HCT116 (cell line): Measurements from ENCODE around the gene GNB5. TPM values are rescaled to one million over a fixed set of nuclear protein-coding genes. Genes with fewer than 3 reads are reported as not detected.

ENCODE experiments used
- ATAC-seq: fragments of 200-7000 bp; cut with Tn5 transposase; 2 replicates; pipeline ENCODE4 v1.9.1; 2020; ENCODE audit warnings: mild to moderate bottlenecking, moderate library complexity
- BruUV-seq: library from RNA; stranded (reverse); fragments of 400-500 nt; replicated peaks from 2 replicates; lab custom pipeline; 2021; lab: Mats Ljungman, UMichigan
- CTCF ChIA-PET: fragments of 300-600 bp; sonication (Branson Sonifier 250); formaldehyde crosslinking; loops from one replicate; lab custom pipeline; 2021; ENCODE audit warnings: antibody characterized with exemption; lab: Charles Lee
- POLR2A ChIA-PET: fragments of 300-600, 350-600 bp; sonication (Branson Sonifier 250); formaldehyde crosslinking; loops from one replicate; lab custom pipeline; 2021; ENCODE audit warnings: antibody characterized with exemption; lab: Charles Lee
- RAD21 ChIA-PET, 2 experiments: fragments of 300-600 bp; sonication (Branson Sonifier 250); formaldehyde crosslinking; loops; one replicate each; lab custom pipeline; 2023; ENCODE audit warnings: low total read pairs in 2 of 2; ENCODE audit not compliant: uncharacterized antibody in 2 of 2, unreplicated experiment in 2 of 2, low non-redundant PET in 1 of 2; lab: Charles Lee
- DNase-seq: peaks from one replicate; pipeline ENCODE4 v3.0.0-alpha.2; 2010; ENCODE audit warnings: low read depth, low spot score
- H2AFZ ChIP-seq: fragments of 200-600 bp; shearing (Covaris generic), sonication (generic); 2 replicates; pipeline ENCODE4 v1.6.1; 2017; ENCODE audit warnings: low read depth, mixed run types, mixed read lengths, antibody characterized with exemption, low read length; ENCODE audit not compliant: poor library complexity, severe bottlenecking
- H3K27ac ChIP-seq: 2 replicates; pipeline ENCODE4 v1.5.1; 2012; ENCODE audit warnings: low read depth, low read length
- H3K27me3 ChIP-seq: fragments of 200-600 bp; sonication (generic); 2 replicates; pipeline ENCODE4 v1.6.1; 2016; ENCODE audit warnings: mixed run types, low read length, mixed read lengths; ENCODE audit not compliant: insufficient read depth
- H3K36me3 ChIP-seq, 2 experiments: fragments of 200-500 bp in 1 of 2; fragments of 200-600 bp in 1 of 2; sonication (Bioruptor generic) in 1 of 2; sonication (generic) in 1 of 2; 2 replicates each; pipeline versions ENCODE4 v1.5.1 to v1.6.1; 2014 to 2016; ENCODE audit warnings: low read length in 2 of 2, inconsistent platforms in 1 of 2, mixed read lengths in 1 of 2, mixed run types in 1 of 2; ENCODE audit not compliant: insufficient read depth in 2 of 2, control insufficient read depth in 1 of 2
- H3K4me1 ChIP-seq, 2 experiments: fragments of 200-600 bp in 1 of 2; sonication (generic) in 1 of 2; 2 replicates each; pipeline versions ENCODE4 v1.5.1 to v1.6.1; 2012 to 2017; ENCODE audit warnings: low read length in 2 of 2, inconsistent platforms in 1 of 2, mild to moderate bottlenecking in 1 of 2, mixed read lengths in 1 of 2, mixed run types in 1 of 2, moderate library complexity in 1 of 2; ENCODE audit not compliant: insufficient read depth in 2 of 2, control insufficient read depth in 1 of 2
- H3K4me2 ChIP-seq: fragments of 200-600 bp; sonication (generic); 2 replicates; pipeline ENCODE4 v1.6.1; 2017; ENCODE audit warnings: mixed run types, low read length, mixed read lengths
- H3K4me3 ChIP-seq, 2 experiments: fragments of 200-600 bp in 1 of 2; sonication (generic) in 1 of 2; replicated peaks in 1 of 2; 2 replicates each; pipeline ENCODE4 v1.5.1; 2011 to 2016; ENCODE audit warnings: low read length in 2 of 2, control low read depth in 1 of 2, low read depth in 1 of 2, mild to moderate bottlenecking in 1 of 2, mixed read lengths in 1 of 2, mixed run types in 1 of 2
- H3K79me2 ChIP-seq: fragments of 200-600 bp; sonication (generic); 2 replicates; pipeline ENCODE4 v1.6.1; 2017; ENCODE audit warnings: mild to moderate bottlenecking, mixed run types, low read length, moderate library complexity, mixed read lengths; ENCODE audit not compliant: insufficient read depth
- H3K9ac ChIP-seq: fragments of 200-600 bp; sonication (generic); 2 replicates; pipeline ENCODE4 v1.6.1; 2016; ENCODE audit warnings: low read length, mixed read lengths
- H3K9me2 ChIP-seq: fragments of 200-600 bp; sonication (generic), shearing (Covaris generic); 2 replicates; pipeline ENCODE4 v1.6.1; 2017; ENCODE audit warnings: mixed run types, mild to moderate bottlenecking, moderate library complexity; ENCODE audit not compliant: insufficient read depth
- H3K9me3 ChIP-seq, 2 experiments: fragments of 200-500 bp in 1 of 2; fragments of 200-600 bp in 1 of 2; sonication (Bioruptor generic) in 1 of 2; sonication (generic) in 1 of 2; 2 replicates each; pipeline ENCODE4 v1.6.1; 2014 to 2017; ENCODE audit warnings: low read length in 2 of 2, mixed read lengths in 2 of 2, inconsistent platforms in 1 of 2, low read depth in 1 of 2, mild to moderate bottlenecking in 1 of 2, mixed run types in 1 of 2, moderate library complexity in 1 of 2; ENCODE audit not compliant: control insufficient read depth in 1 of 2, insufficient read depth in 1 of 2
- H4K20me1 ChIP-seq: fragments of 200-600 bp; sonication (generic), shearing (Covaris generic); 2 replicates; pipeline ENCODE4 v1.6.1; 2017; ENCODE audit warnings: mixed run types, mild to moderate bottlenecking, moderate library complexity; ENCODE audit not compliant: insufficient read depth
- CBX3 ChIP-seq: IDR thresholded peaks from 2 replicates; pipeline ENCODE4 v1.6.1; 2012; ENCODE audit warnings: low read depth
- EGR1 ChIP-seq: IDR thresholded peaks from 2 replicates; pipeline ENCODE4 v1.6.1; 2012; ENCODE audit warnings: low read depth
- ELF1 ChIP-seq: IDR thresholded peaks from 2 replicates; pipeline ENCODE4 v1.6.1; 2012; ENCODE audit warnings: low read depth, borderline replicate concordance
- FOSL1 ChIP-seq: IDR thresholded peaks from 2 replicates; pipeline ENCODE4 v1.6.1; 2012; ENCODE audit warnings: low read depth
- JUND ChIP-seq: IDR thresholded peaks from 2 replicates; pipeline ENCODE4 v1.6.1; 2012
- POLR2AphosphoS5 ChIP-seq: IDR thresholded peaks from 2 replicates; pipeline ENCODE4 v1.6.1; 2011; ENCODE audit warnings: mild to moderate bottlenecking, low read depth, low read length, moderate library complexity
- RAD21 ChIP-seq: IDR thresholded peaks from 2 replicates; pipeline ENCODE4 v1.6.1; 2012; ENCODE audit warnings: low read depth, mild to moderate bottlenecking
- SIN3A ChIP-seq: IDR thresholded peaks from 2 replicates; pipeline ENCODE4 v1.6.1; 2012; ENCODE audit warnings: low read depth
- SP1 ChIP-seq: IDR thresholded peaks from 2 replicates; pipeline ENCODE4 v1.6.1; 2012; ENCODE audit warnings: low read depth
- SRF ChIP-seq: IDR thresholded peaks from 2 replicates; pipeline ENCODE4 v1.6.1; 2012; ENCODE audit warnings: low read depth
- TCF7L2 ChIP-seq: IDR thresholded peaks from 2 replicates; pipeline ENCODE4 v1.7.0; 2011; ENCODE audit warnings: borderline replicate concordance, inconsistent platforms; ENCODE audit not compliant: insufficient read depth, insufficient read length; ENCODE audit errors: extremely low read depth
- YY1 ChIP-seq: IDR thresholded peaks from 2 replicates; pipeline ENCODE4 v1.6.1; 2011; ENCODE audit warnings: low read length, low read depth, moderate library complexity, mild to moderate bottlenecking; ENCODE audit not compliant: insufficient replicate concordance; ENCODE audit errors: extremely low read depth
- ZBTB33 ChIP-seq: IDR thresholded peaks from 2 replicates; pipeline ENCODE4 v1.6.1; 2011; ENCODE audit warnings: mild to moderate bottlenecking, low read length, moderate library complexity; ENCODE audit not compliant: insufficient replicate concordance; ENCODE audit errors: extremely low read depth
- ZFX ChIP-seq: fragments of 450-650 bp; IDR thresholded peaks from 2 replicates; pipeline ENCODE4 v1.6.1; 2017
- ZNF274 ChIP-seq: fragments of 200-500 bp; sonication (Bioruptor generic); IDR thresholded peaks from 2 replicates; pipeline ENCODE4 v1.6.1; 2014; ENCODE audit warnings: mild to moderate bottlenecking, low read depth, low read length, inconsistent platforms
- intact Hi-C: fragments of 100-400 bp; cut with micrococcal nuclease; formaldehyde crosslinking; loops from 2 replicates; pipeline ENCODE4 v1.10.0; 2022
- total RNA-seq: library from RNA; stranded (reverse); gene quantifications from one replicate; pipeline ENCODE4 v1.2.1, GENCODE V29; 2021; ENCODE audit not compliant: unreplicated experiment
- TF ChIP-seq, protein P1 (sequence below): IDR thresholded peaks from 2 replicates; pipeline ENCODE4 v1.6.1; 2012; ENCODE audit warnings: low read depth
- TF ChIP-seq, protein P2 (sequence below), 3 experiments: fragments of 200-600 bp in 1 of 3; sonication (generic) in 1 of 3; IDR thresholded peaks in 2 of 3; conservative IDR thresholded peaks in 1 of 3; 2 replicates each; pipeline ENCODE4 v1.5.1; 2012 to 2017; ENCODE audit warnings: low read depth in 2 of 3, low read length in 2 of 3, antibody characterized with exemption in 1 of 3, borderline replicate concordance in 1 of 3, control low read depth in 1 of 3, mild to moderate bottlenecking in 1 of 3, mixed read lengths in 1 of 3, mixed run types in 1 of 3, moderate library complexity in 1 of 3; ENCODE audit not compliant: insufficient read depth in 1 of 3
- TF ChIP-seq, protein P3 (sequence below): IDR thresholded peaks from 2 replicates; pipeline ENCODE4 v1.6.1; 2012
- TF ChIP-seq, protein P4 (sequence below): IDR thresholded peaks from 2 replicates; pipeline ENCODE4 v1.6.1; 2012

GNB5 gene
- total RNA-seq, 1 experiment from 2014 or later: 27.6 TPM

DNA sequence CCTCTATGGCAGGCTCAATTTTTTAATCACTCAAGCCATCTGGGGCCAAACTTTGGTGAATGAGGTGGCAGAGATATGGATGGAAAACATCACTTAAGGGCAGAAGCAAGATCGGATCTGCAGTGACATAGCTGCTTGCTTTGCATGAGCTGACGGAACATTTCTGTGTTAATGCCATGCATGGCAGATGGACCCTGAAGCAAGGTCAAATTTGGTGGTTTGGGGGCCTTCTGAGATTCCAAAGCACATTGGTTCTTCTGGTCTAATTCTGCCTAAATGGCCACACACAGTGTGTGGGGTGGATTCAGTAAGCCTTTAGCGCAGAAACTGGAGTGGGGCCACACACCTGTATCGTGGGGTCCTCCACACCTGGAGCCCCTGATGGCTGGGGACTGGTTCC lies 40.3 kb downstream of the GNB5 start:
- no peaks in the 10 kb centered on the region for H3K27me3 ChIP-seq
- no peak overlapping the region for H3K9ac ChIP-seq
- ChIA-PET CTCF (no interaction called here), RAD21 (no interaction called here), POLR2A (no interaction called here)
- BruUV-seq: no TSS peak
- H3K4me3 ChIP-seq: no peak overlapping the region
- H2AFZ ChIP-seq: no peak overlapping the region
- no peaks in the 10 kb centered on the region for H3K4me1 ChIP-seq
- no peak overlapping the region for H3K27ac ChIP-seq
- H3K36me3 ChIP-seq: peaks cover 0 to 2% of the 10 kb centered on the region in 2 experiments; a peak in 1 of 4 replicates
- TF ChIP-seq SRF (no peak), ZNF274 (no peak), SIN3A (no peak), ZBTB33 (no peak), FOSL1 (no peak), TCF7L2 (no peak), RAD21 (no peak), EGR1 (no peak), CBX3 (no peak), SP1 (no peak), JUND (no peak), ZFX (no peak), POLR2AphosphoS5 (no peak), YY1 (no peak), ELF1 (no peak)
- TF ChIP-seq, protein P1, sequence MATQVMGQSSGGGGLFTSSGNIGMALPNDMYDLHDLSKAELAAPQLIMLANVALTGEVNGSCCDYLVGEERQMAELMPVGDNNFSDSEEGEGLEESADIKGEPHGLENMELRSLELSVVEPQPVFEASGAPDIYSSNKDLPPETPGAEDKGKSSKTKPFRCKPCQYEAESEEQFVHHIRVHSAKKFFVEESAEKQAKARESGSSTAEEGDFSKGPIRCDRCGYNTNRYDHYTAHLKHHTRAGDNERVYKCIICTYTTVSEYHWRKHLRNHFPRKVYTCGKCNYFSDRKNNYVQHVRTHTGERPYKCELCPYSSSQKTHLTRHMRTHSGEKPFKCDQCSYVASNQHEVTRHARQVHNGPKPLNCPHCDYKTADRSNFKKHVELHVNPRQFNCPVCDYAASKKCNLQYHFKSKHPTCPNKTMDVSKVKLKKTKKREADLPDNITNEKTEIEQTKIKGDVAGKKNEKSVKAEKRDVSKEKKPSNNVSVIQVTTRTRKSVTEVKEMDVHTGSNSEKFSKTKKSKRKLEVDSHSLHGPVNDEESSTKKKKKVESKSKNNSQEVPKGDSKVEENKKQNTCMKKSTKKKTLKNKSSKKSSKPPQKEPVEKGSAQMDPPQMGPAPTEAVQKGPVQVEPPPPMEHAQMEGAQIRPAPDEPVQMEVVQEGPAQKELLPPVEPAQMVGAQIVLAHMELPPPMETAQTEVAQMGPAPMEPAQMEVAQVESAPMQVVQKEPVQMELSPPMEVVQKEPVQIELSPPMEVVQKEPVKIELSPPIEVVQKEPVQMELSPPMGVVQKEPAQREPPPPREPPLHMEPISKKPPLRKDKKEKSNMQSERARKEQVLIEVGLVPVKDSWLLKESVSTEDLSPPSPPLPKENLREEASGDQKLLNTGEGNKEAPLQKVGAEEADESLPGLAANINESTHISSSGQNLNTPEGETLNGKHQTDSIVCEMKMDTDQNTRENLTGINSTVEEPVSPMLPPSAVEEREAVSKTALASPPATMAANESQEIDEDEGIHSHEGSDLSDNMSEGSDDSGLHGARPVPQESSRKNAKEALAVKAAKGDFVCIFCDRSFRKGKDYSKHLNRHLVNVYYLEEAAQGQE: no peak
- TF ChIP-seq, protein P2, sequence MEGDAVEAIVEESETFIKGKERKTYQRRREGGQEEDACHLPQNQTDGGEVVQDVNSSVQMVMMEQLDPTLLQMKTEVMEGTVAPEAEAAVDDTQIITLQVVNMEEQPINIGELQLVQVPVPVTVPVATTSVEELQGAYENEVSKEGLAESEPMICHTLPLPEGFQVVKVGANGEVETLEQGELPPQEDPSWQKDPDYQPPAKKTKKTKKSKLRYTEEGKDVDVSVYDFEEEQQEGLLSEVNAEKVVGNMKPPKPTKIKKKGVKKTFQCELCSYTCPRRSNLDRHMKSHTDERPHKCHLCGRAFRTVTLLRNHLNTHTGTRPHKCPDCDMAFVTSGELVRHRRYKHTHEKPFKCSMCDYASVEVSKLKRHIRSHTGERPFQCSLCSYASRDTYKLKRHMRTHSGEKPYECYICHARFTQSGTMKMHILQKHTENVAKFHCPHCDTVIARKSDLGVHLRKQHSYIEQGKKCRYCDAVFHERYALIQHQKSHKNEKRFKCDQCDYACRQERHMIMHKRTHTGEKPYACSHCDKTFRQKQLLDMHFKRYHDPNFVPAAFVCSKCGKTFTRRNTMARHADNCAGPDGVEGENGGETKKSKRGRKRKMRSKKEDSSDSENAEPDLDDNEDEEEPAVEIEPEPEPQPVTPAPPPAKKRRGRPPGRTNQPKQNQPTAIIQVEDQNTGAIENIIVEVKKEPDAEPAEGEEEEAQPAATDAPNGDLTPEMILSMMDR (IDR thresholded peaks at IDR 0.05 in 2 of 3, conservative IDR thresholded peaks at IDR 0.05 in 1 of 3; ENCODE audit: borderline replicate concordance in 1 of 3, insufficient read depth in 1 of 3, low read depth in 2 of 3, low read length in 2 of 3): no peak
- TF ChIP-seq, protein P3, sequence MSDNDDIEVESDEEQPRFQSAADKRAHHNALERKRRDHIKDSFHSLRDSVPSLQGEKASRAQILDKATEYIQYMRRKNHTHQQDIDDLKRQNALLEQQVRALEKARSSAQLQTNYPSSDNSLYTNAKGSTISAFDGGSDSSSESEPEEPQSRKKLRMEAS: no peak
- TF ChIP-seq, protein P4, sequence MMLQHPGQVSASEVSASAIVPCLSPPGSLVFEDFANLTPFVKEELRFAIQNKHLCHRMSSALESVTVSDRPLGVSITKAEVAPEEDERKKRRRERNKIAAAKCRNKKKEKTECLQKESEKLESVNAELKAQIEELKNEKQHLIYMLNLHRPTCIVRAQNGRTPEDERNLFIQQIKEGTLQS: no peak
- H3K9me3 ChIP-seq: no peaks in the 10 kb centered on the region
- no peaks in the 10 kb centered on the region for H4K20me1 ChIP-seq
- H3K4me2 ChIP-seq: no peak overlapping the region
- no peaks in the 10 kb centered on the region for H3K79me2 ChIP-seq
- no peak for ATAC-seq
- no peaks in the 10 kb centered on the region for H3K9me2 ChIP-seq
- DNase-seq: no peak
- intact Hi-C loops: no loop called here
